ENCODE results near the gene RABGAP1.

Gene RABGAP1

DNA sequence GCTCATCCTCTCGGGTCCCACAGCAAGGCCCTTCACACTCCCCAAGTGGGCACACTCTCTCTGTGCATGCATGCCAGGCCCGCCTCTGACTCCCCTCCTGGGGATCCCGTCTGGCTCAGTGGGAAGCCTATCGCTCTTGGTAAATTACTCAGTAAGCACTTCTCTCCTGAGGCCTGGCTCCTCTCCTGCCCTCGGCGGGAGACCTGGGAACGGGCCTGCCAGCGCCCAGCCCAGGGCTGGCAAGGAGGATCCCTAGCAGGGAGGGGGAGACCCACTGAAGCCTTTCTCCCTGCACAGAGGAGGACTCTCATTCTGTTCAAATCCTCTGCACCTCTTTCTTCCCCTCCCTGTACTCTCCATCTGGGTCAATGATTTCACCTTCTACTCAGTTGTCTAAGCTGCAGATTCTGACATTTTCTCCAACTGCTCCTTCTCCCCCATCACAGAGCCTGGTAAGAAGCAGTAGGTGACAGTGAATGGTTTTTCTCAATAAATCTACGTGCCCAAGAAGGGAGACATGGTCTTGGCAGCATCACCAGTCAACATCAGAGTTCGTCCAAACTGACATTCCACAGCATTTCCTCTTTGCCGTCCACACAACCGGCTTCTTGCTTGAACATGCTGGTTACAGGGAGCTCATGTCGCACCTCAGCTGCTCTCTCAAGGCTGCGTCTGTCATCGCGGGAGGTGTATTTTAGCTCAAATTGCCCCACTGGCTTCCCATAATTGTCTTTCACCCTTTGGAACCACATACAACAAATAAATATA, 174.5 kb downstream of the RABGAP1 start:
- DNase-seq, result no peak

GRCh38 chr9:123116036-123116435, 175.2 kb downstream of the RABGAP1 start:
- DNase-seq, result no peak

GRCh38 chr9:123119566-123119965, 178.7 kb downstream of the RABGAP1 start:
- no peak for DNase-seq

DNA sequence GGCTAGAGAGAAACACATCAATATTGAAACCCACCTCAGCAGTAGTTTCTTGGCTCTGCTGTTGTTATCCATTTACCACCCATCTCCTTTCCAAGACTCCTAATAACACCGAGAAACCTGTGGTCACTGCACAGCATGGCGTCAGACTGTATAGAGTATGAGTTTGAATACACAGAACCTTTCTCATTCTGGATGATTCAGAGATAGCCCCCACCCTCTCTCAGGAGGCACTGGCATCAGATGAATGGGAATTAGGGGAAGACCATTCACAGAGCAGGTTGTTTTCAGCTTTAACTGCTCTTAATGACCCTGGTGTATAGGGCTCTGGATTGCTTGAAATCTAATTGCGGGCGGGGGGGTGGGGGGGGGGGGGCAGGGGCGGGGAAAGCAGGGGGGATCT, 179.3 kb downstream of the RABGAP1 start:
- DNase-seq, result peak; percentile 25

- no peak for DNase-seq
Observed at GRCh38 chr9:123120953-123121352, 180.1 kb downstream of the RABGAP1 start.

- no peak for DNase-seq
Observed at GRCh38 chr9:123121457-123121856, 180.6 kb downstream of the RABGAP1 start.

- DNase-seq, result no peak
Observed at GRCh38 chr9:123127512-123128075, 186.8 kb downstream of the RABGAP1 start.

DNA sequence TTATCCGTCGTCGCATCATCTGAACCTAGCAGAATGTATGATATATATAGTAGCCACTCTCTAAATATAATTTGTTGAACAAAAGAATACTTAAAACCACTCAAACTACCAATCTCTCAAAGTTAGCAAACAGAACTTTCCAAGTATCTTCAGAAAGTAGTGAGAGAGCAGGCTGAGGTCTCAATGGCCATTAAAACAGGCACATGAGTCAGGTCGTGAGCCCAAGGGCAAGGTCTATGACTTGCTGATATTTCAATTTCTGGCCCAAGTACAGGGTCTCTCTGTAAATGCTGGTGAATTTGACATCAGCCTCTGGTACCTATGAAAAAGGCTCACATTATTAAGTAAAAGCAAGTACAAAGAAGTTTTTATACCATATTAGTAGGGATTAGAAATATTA, 187.8 kb downstream of the RABGAP1 start:
- DNase-seq, result no peak

DNA sequence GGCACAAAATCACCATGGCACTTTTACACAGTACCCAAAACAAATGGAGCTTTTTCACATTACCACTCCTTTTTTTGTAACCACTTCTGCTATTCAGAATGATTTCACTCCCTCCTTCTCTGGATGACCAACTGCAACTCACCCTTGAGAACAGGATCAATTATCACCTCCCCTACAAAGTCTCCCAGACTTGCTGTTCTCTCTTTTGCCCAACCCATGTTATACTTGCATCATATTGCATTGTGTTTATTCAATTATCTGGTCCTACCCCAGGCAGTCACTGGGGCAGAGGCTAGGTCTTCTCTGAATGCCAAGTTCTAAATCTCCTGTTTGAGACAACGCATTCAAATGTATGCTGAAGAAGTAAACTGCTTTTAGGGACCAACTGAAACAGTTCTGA, 188.6 kb downstream of the RABGAP1 start:
- no peak for DNase-seq

- DNase-seq, result no peak
Observed at GRCh38 chr9:123131258-123131657, 190.4 kb downstream of the RABGAP1 start.

DNA sequence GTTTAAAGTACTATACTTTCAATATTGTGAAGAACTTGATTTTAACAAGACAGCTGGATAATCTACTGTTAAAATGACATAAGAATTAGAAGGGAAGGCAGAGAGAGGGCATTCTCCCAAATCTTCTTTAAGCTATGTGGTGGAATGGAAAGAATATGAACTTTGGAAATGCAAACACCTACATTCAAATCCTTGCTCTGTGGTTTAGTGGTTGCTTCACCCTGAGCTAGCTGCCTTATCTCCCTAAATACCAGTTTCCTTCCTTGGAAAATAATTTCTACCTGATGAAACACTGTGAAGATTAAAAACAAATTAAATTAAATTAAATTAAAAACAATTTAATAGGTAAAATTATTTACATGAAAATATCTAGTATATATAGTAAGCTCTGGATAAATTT, 191.2 kb downstream of the RABGAP1 start:
- no peak for DNase-seq

GRCh38 chr9:123132696-123133095, 191.9 kb downstream of the RABGAP1 start:
- no peak for DNase-seq

DNA sequence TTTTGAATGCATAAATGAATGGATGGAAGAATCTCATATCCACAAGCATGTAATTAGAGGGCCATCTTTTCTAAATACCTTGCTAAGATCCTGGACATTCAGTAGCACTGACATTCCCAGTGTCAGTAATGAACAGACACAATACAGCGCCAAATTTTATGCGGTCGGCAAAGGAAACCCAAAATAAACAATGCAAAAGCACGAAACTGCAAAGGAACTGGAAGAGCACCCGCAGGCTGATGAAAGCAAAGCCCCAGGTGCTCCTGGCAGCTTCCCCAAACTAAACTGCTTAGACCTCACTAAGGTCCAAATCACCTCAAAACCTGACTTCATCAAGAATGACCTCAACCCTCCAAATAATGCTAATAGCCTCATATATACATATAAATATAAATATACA, 194.6 kb downstream of the RABGAP1 start:
- DNase-seq, result no peak

GRCh38 chr9:123138163-123138562, 197.3 kb downstream of the RABGAP1 start:
- DNase-seq, result no peak

GRCh38 chr9:123149067-123149466, 208.2 kb downstream of the RABGAP1 start:
- DNase-seq, result no peak

- no peak for DNase-seq
Observed at GRCh38 chr9:123150708-123151503, 210.1 kb downstream of the RABGAP1 start.

Data from NCI-H1436 (cell line).